IPS DF 19.7 (cell line): ENCODE results near the gene CD2AP.
"Not testable (repeated sequence)": the region's sequence is repeated elsewhere in the genome, so short reads cannot be mapped to it uniquely, and the experiment has no call there.

Experiments used
- DNase-seq: peaks from one replicate; pipeline ENCODE4 v3.0.0-alpha.2; 2013; ENCODE audit warnings: low read depth, low spot score

Gene CD2AP

DNA sequence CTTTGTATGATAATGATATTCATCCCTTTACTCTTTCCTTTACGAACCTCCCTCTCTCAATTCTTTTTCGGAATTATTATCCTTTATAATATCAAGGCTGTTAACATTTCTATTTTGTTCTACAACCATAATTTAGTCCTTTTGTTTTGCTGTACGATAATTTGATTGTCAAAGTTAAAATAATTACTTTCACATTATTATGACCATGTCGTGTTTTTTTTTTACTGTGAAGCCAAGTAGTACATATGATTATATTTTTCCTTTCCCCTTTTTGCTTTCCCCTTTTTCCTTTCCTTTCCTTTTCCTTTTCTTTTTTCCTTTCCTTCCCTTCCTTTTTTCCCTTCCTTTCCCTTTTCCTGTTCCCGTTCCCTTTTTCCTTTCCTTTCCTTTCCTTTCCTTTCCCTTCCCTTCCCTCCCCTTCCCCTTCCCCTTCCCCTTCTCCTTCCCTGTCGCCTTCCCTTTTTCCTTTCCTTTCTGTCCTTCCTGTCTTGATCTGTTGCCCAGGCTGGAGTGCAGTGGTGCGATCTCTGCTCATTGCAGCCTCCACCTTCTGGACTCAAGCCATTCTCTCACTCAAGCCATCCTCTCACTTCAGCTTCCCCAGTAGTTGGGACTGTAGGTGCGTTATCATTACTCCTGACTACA lies 19.5 kb downstream of the CD2AP start:
- DNase-seq = no peak

DNA sequence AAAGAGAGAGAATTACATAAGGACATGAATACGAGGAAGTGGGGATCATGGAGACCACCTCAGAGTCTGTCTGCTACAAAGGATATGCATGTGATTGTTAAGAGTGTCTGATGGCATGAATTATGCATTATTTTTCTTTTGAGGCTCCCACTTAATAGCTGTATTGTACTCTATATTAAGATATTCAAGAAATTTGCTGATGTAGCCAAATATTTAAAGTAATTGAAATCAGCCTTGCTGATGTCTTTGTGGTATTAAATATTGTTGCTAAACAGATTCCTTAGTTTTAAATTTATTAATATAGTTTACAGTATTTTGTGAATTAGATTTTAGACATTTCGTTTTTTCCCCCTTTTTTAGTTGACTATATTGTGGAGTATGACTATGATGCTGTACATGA lies 25.3 kb downstream of the CD2AP start:
- DNase-seq = no peak

DNA sequence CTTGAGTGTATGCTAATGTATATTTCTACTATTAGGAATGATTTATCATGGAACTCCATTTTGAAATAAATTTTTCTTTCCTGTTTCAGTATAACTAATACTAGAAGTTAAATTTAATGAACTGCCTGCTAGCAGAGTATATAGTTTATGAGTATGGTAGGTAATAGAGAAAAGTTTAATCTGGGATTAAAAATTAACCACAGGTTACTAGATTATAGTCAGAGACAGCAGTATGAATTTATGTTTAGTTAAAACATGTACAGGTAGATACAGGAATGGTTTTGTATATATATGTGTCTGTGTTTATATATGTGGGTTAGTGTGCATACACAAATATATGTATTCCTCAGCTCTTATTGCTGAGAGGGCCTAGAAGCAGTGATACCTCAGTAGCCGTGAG lies 32.3 kb downstream of the CD2AP start:
- DNase-seq = no peak

DNA sequence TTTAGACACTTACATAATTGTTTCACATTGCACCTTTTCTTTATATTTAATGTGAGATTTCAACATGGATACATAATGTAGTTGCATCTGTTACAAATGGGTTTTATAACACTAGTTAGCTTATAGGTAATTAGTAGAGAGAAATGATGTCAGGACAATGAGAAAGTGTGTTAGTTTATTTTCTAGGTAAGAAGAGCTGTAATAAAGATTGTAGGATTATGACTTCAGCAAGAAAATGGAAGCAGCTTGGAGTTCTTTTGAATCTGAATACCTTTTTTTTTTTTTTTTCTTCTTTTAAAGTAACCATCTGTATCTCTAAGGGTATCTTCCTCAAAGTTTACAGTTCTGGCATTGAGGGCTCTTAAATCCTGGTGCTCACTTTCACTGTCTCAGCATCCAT lies 35.3 kb downstream of the CD2AP start:
- no peak for DNase-seq

DNA sequence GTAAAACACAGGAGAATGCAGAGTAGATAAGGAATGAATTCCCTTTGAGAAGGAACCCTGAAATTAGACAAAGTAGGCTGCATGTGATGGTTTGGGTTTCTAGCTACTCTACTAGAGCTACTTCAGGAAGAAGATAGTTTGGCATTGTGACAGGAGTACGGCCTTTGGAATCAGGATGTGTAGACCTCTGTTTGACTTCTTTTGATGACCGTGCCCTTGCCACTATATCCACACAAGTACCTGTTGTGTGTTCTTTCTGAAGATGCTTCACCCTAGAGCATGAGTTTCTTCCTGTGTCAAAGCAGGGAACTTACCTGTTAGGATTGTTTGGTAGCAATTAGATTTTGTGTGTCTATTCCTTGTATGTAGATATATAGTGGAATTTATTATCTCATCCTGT lies 41.7 kb downstream of the CD2AP start:
- DNase-seq = no peak

GRCh38 chr6:47520282-47520681 lies 42.7 kb downstream of the CD2AP start:
- no peak for DNase-seq

GRCh38 chr6:47521961-47522360 lies 44.4 kb downstream of the CD2AP start:
- DNase-seq = no peak

- no peak for DNase-seq
Observed at GRCh38 chr6:47524136-47524845, 46.7 kb downstream of the CD2AP start.

DNA sequence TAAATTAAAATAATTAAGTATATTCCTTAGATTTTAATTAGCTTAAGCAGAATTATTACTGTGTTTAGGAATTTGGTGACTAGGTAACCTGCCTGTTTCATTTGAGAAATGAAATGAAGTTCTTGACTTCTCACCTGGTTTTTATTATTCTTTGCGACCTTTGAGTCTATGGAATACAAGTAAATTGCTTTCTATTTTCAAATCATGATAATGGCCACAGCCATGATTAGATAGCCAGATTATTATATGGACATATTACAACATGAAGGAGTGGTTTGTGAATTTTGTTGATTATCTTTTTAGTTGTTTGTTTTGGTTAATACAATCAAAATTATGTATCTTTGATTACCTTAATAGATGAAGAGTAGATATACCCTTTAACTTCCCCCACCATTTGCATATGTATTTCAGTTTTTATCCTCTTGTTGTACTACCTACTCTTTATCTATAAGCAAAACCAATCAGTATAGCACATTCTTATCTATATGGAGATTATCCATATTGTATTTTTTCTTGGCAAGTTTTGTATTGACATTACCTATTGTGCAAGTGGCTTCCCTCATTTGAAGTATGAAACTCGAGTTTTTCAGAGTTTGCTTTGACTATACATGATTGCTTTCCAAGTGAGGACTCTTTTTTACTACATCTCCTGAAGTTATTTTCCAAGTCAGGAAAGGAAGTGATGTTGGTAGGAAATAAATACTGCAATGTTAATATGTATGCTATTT lies 47.9 kb downstream of the CD2AP start:
- no peak for DNase-seq

DNA sequence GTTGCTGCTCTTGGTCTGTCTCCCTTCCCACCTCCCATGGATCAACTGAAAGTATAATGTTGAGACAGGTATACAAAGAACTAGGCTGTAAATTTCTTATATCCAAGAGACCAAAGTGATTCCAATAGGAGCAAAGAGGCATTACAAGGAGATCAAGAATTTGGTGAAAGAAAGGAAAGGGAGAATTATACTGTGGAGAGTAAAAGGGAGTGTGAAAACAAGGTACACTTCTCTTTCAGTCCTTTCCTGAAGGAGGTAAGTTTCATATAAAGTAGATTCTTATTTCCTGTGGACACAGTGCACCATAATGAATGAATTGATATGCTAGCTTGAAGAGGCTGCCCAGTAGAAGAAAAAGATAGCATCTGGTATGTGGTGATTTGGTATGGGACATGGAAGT lies 49.7 kb downstream of the CD2AP start:
- no peak for DNase-seq

GRCh38 chr6:47529734-47530133 lies 52.1 kb downstream of the CD2AP start:
- no peak for DNase-seq

GRCh38 chr6:47532981-47533585 lies 55.5 kb downstream of the CD2AP start:
- DNase-seq = no peak

GRCh38 chr6:47534063-47534462 lies 56.5 kb downstream of the CD2AP start:
- no peak for DNase-seq

DNA sequence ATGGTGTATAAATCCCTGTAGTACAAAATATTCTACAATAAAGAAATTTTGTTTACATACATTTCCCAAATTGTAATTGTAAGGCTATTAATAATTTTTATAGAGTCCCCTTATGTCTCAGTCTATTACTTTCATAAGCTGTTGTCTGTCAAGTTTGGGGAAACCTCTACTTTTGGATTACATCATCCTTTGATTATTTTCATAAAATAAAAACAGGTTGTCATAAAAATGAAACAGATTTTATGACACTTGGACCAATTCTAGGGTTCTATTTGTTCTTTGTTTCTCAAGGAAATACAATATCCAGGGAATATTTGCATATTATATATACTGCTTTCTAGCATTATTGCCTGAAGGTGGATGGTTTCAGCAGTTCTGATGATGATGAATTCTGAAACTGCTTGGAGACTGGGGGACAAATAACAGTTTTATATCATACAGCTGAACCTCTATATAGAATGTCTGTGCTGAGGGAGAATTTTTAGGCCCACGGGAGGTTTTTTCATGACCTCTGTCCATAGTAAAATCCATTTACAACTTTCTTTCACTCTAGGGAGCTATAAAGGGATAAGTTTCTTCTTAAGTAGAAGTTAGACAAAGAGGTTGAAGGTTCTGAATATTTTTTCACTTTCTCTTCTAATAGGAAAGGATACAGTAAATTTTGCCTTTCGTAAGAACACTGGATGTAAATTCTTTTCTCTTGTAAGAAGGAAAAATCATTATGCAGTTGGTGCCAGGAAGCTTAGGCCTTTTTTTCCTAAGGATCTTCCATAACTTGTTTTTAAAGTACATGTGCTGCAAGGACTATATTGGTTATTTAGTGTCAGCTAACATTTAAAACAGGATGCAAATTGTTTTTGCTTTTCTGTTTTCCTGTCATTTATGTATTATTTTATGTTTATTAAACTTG lies 58.0 kb downstream of the CD2AP start:
- no peak for DNase-seq

DNA sequence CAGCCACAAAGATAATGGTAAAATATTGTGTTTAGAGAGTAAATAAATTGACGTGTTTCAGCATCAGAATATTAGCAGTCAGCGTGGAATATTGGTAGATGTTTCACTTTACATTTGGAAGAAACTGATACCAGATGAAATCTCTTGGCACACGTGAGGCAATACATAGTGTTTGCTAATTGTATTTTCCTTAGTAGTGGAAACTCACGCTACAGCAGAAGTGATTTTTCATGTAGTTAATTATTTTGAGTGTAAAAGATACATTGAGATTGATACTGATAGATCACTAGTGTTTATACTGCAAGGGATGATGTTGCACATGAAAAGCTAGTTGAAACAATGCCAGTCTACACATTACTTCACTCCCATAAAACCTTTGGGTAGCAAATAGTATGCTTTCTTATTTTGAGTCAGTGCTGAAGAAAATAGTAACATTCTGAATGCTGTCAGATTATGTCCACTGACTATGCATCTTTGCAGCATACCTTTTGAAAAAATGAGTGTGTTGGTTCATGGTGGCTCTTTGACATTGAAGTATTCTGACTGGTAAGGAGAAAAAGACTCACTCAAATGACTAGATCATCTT lies 59.3 kb downstream of the CD2AP start:
- no peak for DNase-seq

DNA sequence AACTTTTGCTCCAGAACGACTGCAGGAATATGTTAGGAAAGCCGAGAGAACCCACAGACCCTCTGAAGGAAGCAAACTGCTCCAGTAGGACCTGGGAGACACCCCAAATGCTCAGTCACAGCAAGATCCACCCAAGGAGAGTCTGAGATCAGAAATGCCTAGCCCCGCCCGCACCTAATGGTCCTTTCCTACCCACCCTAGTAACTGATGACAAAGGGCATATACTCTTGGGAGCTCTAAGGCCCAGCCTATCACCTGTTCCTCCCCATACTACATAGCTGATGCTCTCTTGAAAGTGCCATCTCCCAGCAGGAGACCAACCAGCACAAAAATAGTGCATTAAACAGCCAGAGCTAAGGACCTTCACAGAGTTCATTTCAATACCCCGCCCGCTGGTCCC lies 67.6 kb downstream of the CD2AP start:
- no peak for DNase-seq

- no peak for DNase-seq
Observed at GRCh38 chr6:47551670-47552069, 74.1 kb downstream of the CD2AP start.

DNA sequence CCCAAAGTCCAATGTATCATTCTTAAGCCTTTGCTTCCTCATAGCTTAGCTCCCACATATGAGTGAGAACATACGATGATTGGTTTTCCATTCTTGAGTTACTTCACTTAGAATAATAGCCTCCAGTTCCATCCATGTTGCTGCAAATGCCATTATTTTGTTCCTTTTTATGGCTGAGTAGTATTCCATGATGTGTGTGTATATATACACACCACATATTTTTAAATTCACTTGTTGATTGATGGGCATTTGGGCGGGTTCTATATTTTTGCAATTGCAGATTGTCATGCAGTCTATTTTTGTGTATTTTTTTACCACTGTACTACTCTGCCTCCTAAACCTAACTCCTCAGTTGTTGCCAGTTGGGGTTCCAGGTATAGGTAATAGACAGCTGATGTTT lies 74.7 kb downstream of the CD2AP start:
- no peak for DNase-seq

- not testable (repeated sequence) for DNase-seq
Observed at GRCh38 chr6:47553243-47553642, 75.7 kb downstream of the CD2AP start.

DNA sequence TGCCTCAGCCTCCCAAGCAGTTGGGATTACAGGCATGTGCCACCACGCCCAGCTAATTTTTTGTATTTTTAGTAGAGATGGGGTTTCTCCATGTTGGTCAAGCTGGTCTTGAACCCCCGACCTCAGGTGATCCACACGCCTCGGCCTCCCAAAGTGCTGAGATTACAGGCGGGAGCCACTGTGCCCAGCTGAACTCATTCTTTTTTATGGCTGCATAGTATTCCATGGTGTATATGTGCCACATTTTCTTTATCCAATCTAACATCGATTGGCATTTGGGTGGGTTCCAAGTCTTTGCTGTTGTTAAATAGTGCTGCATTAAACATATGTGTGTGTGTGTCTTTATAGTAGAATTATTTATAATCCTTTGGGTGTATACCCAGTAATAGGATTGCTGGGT lies 78.9 kb downstream of the CD2AP start:
- DNase-seq = not testable (repeated sequence)

DNA sequence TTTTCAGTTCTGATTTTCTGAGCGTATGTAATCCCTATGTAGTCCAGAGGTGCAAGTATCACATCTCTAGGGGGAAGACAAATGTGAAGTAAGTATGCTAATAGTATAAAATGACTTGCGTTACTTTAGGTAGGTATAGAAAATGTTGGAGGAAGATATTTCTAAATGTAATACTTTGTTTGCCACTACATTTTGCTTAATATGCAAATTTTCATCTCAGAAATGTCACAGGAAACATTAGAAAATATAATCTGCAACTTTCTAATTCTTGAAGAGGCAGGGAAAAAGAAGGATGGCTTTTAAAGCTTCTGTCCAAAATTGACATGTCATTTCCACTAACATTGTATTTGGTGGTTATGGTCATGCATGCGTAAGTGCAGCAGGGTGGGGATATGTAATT lies 85.6 kb downstream of the CD2AP start:
- no peak for DNase-seq
